Tibial artery (tissue), 4 donors: ENCODE results near the gene STK40.

ENCODE experiments used
- DNase-seq, 2 donors: peaks; one replicate each; pipeline ENCODE4 v3.0.0-alpha.2; 2019
- H3K27ac ChIP-seq, 2 donors: fragments of 200-600 bp; sonication (generic) in 1 of 2; 1 replicate in 1 of 2; 2 replicates in 1 of 2; pipeline ENCODE4 v1.5.1; 2018 to 2019; ENCODE audit warnings: mild to moderate bottlenecking in 1 of 2
- H3K27me3 ChIP-seq, 2 donors: fragments of 200-600 bp; sonication (generic) in 1 of 2; one replicate each; pipeline versions ENCODE4 v1.5.1 to v1.6.0; 2016 to 2019
- H3K36me3 ChIP-seq, 3 donors: fragments of 200-600 bp; sonication (generic) in 2 of 3; one replicate each; pipeline ENCODE4 v1.5.1; 2016 to 2019; ENCODE audit warnings: mild to moderate bottlenecking in 2 of 3
- H3K4me1 ChIP-seq, 4 donors: fragments of 200-600 bp; sonication (generic) in 2 of 4; 1 replicate in 3 of 4; 2 replicates in 1 of 4; pipeline ENCODE4 v1.5.1; 2016 to 2019
- H3K4me3 ChIP-seq, 2 donors: fragments of 200-600 bp; sonication (generic) in 1 of 2; 1 replicate in 1 of 2; 2 replicates in 1 of 2; pipeline ENCODE4 v1.5.1; 2018 to 2019; ENCODE audit warnings: mild to moderate bottlenecking in 2 of 2
- H3K9me3 ChIP-seq, 3 donors: fragments of 200-600 bp; sonication (generic) in 1 of 3; one replicate each; pipeline ENCODE4 v1.5.1; 2016 to 2019
- CTCF ChIP-seq, 2 experiments: fragments of 200-600 bp in 1 of 2; fragments of 450-650 bp in 1 of 2; IDR thresholded peaks; one replicate each; pipeline ENCODE4 v1.5.1; 2017 to 2019; ENCODE audit warnings: antibody characterized with exemption in 2 of 2, mild to moderate bottlenecking in 1 of 2, moderate library complexity in 1 of 2
- intact Hi-C: fragments of 100-400 bp; cut with DNase I; formaldehyde crosslinking; loops from one replicate; pipeline ENCODE4 v1.15.0; 2023; ENCODE audit warnings: low total_unique reads

Gene STK40

GRCh38 chr1:36359911-36360550 lies 25.7 kb downstream of the STK40 start:
- no peak for TF ChIP-seq CTCF (IDR thresholded peaks at IDR 0.05)
- Histone ChIP-seq H3K4me3 (no peak overlapping the region), H3K4me1 (peaks cover 0 to 16% (median 4%) of the 10 kb centered on the region in 4 donors), H3K27ac (peak overlapping the region in 1 of 2 donors; percentile 8), H3K9me3 (no peaks in the 10 kb centered on the region), H3K36me3 (peaks cover 31 to 68% (median 67%) of the 10 kb centered on the region in 3 donors), H3K27me3 (no peaks in the 10 kb centered on the region)
- intact Hi-C loops, result no loop called here
- DNase-seq, result no peak

GRCh38 chr1:36359383-36359782 lies 26.3 kb downstream of the STK40 start:
- intact Hi-C loops, result no loop called here
- H3K27ac ChIP-seq, result no peak overlapping the region
- H3K27me3 ChIP-seq, result no peaks in the 10 kb centered on the region
- no peak overlapping the region for H3K4me3 ChIP-seq
- H3K9me3 ChIP-seq, result no peaks in the 10 kb centered on the region
- peaks cover 38 to 75% (median 74%) of the 10 kb centered on the region in 3 donors for H3K36me3 ChIP-seq
- peaks cover 0 to 15% (median 3%) of the 10 kb centered on the region in 4 donors for H3K4me1 ChIP-seq
- no peak for TF ChIP-seq CTCF (IDR thresholded peaks at IDR 0.05)
- no peak for DNase-seq

GRCh38 chr1:36358514-36359084 lies 27.1 kb downstream of the STK40 start:
- no peak for TF ChIP-seq CTCF (IDR thresholded peaks at IDR 0.05)
- Histone ChIP-seq H3K27me3 (no peaks in the 10 kb centered on the region), H3K4me3 (no peak overlapping the region), H3K4me1 (peaks cover 0 to 17% (median 3%) of the 10 kb centered on the region in 4 donors), H3K9me3 (no peaks in the 10 kb centered on the region), H3K27ac (no peak overlapping the region), H3K36me3 (peaks cover 46 to 83% (median 82%) of the 10 kb centered on the region in 3 donors)
- intact Hi-C loops, result no loop called here
- no peak for DNase-seq

- intact Hi-C loops, result no loop called here
- no peak for DNase-seq
- Histone ChIP-seq H3K9me3 (no peaks in the 10 kb centered on the region), H3K36me3 (peaks cover 35 to 69% (median 66%) of the 10 kb centered on the region in 3 donors), H3K27ac (no peak overlapping the region), H3K4me1 (peaks cover 10 to 45% (median 29%) of the 10 kb centered on the region in 4 donors), H3K4me3 (no peak overlapping the region), H3K27me3 (no peaks in the 10 kb centered on the region)
- no peak for TF ChIP-seq CTCF (IDR thresholded peaks at IDR 0.05)
These were observed 29.9 kb downstream of the STK40 start for GRCh38 chr1:36355811-36356210.

- H3K4me3 ChIP-seq, result no peak overlapping the region
- DNase-seq, result no peak
- H3K9me3 ChIP-seq, result no peaks in the 10 kb centered on the region
- no peak for TF ChIP-seq CTCF (IDR thresholded peaks at IDR 0.05)
- H3K36me3 ChIP-seq, result peaks cover 35 to 67% (median 58%) of the 10 kb centered on the region in 3 donors
- peak overlapping the region in 1 of 2 donors; percentile 86 for H3K27ac ChIP-seq
- intact Hi-C loops, result no loop called here
- H3K27me3 ChIP-seq, result no peaks in the 10 kb centered on the region
- peaks cover 10 to 48% (median 40%) of the 10 kb centered on the region in 4 donors for H3K4me1 ChIP-seq
These were observed 31.2 kb downstream of the STK40 start for GRCh38 chr1:36354486-36354885.
